Stimulated activated CD8-positive, alpha-beta memory T cell treated with anti-CD3 and anti-CD28 coated beads, Interleukin-15, amount 100 ng/mL, for 1 hour (primary cell): ENCODE data around the gene ERCC1.

Source experiments
- DNase-seq: peaks from one replicate; pipeline ENCODE4 v3.0.0-alpha.2; 2020; ENCODE audit warnings: low read depth

ERCC1 gene

DNA sequence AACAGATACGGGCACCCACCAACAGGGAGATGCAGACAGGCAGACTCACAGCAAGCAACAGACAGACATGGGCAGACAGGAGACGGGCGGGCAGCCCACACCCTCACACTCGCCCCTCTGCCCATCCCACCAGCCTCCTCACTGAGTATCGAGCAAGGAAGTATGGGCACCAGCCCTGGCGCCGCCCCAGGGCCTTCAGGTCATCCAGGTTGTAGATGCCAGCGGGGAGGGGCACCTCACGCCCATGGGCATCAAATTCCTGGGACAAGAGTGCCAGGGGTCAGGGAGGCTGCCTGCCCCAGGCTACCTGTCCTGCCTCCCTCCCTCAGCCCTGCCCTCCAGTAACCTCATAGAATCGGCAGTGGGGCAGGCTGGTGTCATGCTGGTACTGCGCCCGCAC, 59.0 kb downstream of the ERCC1 start:
- DNase-seq = no peak

DNA sequence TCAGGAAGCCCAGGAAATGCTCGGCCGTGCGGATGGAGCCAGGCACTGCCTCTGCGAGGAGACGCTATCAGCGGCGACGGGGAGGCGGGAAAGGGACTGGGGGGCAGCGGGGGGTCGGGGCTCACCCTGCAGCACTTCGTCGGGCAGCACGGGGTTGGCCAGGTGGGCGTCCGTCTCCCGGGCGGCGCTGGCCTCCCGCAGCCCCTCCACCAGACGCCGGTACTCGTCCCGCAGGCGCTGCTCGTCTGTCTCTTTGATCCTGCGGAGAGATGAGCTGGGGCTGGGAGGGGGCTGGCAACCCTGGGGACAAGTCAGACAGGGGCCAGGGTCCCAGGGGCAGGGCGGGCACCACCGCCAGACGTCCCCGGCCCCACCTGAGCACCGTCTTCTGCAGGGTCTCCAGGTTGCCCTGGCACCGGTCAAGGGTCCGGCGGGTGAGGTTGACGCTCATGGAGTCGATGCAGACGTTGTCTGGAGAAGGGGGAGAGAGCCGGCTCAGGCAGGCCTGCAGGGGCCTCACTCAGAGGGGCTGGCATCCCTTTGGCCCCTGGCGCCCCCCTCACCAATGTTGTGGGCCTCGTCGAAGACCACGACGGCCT, 59.8 kb downstream of the ERCC1 start:
- DNase-seq = no peak

DNA sequence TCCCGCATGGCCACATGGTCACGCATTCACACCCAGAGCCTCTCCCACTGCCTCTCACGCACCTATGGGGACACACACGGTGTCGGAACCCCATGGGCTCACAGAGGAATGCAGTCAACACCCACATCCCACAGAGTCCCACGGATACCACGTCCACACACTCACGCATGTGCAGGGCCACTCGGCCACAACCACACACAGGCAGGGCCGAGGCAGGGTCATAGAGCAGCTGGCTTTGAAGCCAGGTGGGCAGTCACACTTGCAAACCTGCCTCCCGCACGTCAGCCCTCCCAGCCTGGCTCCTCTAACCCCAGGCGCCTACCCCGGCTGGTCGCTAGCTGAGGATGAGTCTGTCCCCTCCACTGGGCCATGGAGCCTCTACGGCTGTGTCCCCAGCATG, 61.4 kb downstream of the ERCC1 start:
- no peak for DNase-seq

DNA sequence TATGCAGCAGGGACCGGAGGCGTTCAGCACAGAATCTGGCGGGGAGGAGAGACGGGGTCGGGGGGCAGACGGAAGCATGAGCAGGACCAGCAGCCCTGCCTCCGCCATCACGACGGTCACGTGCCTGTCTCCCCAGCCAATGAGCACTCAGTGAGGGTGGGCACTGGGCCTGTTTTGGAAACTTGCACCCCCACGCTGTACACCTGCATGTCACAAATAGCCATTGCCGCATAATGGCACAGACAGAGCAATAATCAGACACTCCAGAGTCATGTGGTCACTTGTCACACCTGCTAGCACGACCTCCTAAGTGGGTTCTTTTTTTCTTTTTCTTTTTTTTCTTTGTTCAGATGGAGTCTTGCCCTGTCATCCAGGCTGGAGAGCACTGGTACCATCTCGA, 62.1 kb downstream of the ERCC1 start:
- no peak for DNase-seq

GRCh38 chr19:45358213-45358792, 65.4 kb downstream of the ERCC1 start:
- no peak for DNase-seq

- no peak for DNase-seq
These were observed 66.3 kb downstream of the ERCC1 start for GRCh38 chr19:45357445-45357783.
